ENCODE data around the gene TMEM165. TPM values are rescaled to one million over a fixed set of nuclear protein-coding genes. Genes with fewer than 3 reads are reported as not detected.

Gene TMEM165
- total and polyA plus RNA-seq, 2 donors from 2014 or later = 43.2 to 114 TPM

DNA sequence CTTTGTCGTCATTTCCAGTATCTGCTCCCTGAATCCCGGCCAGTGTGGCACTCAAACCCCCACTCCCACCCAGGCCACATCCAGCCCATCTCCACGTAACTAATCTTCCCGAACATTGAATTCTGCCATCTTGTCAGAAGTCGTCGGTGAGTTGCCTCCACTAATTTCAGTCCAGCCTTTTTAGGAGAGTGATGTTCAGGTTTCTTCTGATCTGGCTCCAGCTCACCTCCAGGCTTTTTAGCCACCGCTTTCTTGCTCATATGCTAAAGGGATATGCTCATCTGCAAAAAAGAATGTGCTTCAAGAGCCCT lies 1.3 kb downstream of the TMEM165 start:
- intact Hi-C loops (cut with DNase I) = no loop called here
- FAIRE-seq = no peak

DNA sequence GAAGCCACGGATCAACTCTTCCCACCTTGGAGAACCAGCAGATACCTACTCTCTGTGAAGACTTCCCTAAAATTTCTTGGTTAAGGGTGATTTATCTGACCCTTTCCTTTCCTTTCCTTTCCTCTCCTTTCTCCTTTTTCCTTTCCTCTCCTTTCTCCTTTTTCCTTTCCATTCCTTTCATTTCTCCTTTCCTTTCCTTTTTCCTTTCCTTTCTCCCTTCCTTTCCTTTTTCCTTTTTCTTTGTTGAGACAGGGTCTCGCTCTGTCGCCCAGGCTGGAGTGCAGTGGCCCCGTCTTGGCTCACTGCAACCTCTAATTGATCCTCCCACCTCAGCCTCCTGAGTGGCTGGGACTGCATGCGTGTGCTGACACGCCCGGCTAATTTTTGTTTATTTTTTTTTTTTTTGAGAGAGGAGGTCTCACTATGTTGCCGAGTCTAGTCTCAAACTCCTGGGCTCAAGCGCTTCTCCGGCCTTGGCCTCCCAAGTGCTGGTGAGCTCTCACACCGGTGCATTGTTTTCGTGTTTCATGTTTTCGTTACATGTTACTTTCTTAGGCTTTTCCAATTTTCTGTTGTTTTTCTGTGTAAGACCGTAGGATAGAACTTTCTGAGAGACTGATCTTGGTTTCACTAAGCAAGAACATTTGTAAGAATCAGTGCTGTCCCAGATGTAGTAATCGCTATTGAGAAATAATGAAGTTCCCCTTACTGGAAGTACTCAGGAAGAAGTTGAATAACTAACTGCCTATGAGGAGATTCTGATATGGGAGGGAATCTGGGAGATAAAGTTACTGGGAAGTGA lies 2.0 kb downstream of the TMEM165 start:
- TF ChIP-seq, protein P1, sequence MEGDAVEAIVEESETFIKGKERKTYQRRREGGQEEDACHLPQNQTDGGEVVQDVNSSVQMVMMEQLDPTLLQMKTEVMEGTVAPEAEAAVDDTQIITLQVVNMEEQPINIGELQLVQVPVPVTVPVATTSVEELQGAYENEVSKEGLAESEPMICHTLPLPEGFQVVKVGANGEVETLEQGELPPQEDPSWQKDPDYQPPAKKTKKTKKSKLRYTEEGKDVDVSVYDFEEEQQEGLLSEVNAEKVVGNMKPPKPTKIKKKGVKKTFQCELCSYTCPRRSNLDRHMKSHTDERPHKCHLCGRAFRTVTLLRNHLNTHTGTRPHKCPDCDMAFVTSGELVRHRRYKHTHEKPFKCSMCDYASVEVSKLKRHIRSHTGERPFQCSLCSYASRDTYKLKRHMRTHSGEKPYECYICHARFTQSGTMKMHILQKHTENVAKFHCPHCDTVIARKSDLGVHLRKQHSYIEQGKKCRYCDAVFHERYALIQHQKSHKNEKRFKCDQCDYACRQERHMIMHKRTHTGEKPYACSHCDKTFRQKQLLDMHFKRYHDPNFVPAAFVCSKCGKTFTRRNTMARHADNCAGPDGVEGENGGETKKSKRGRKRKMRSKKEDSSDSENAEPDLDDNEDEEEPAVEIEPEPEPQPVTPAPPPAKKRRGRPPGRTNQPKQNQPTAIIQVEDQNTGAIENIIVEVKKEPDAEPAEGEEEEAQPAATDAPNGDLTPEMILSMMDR (IDR thresholded peaks at IDR 0.05; ENCODE audit: borderline replicate concordance, extremely low read depth, insufficient read depth) = no peak
- peaks cover 0 to 2% (median 0%) of the 10 kb centered on the region in 3 donors for H3K36me3 ChIP-seq (ENCODE audit: control insufficient read depth in 2 of 3, insufficient read depth in 3 of 3, low read length in 3 of 3)
- peaks cover 0 to 10% (median 10%) of the 10 kb centered on the region in 3 donors for H3K4me1 ChIP-seq (ENCODE audit: control insufficient read depth in 2 of 3, insufficient read depth in 2 of 3, low read depth in 1 of 3, low read length in 3 of 3)
- peak overlapping the region; percentile 7 to 97 (median 88) for H3K4me3 ChIP-seq (ENCODE audit: low read length in 3 of 3)
- H3K9ac ChIP-seq (ENCODE audit: low read length in 3 of 3) = peak overlapping the region in 2 of 3 donors; percentile 27 to 98
- DNase-seq = peak in 3 of 5 donors; percentile 14 to 37 (median 25)
- FAIRE-seq = no peak
- H3K27ac ChIP-seq (ENCODE audit: low read depth in 2 of 2, low read length in 2 of 2) = peak overlapping the region; percentile 95 to 96
- intact Hi-C loops (cut with DNase I) = no loop called here
- no peaks in the 10 kb centered on the region for H3K27me3 ChIP-seq (ENCODE audit: control insufficient read depth, insufficient read depth, low read length)
- H3K9me3 ChIP-seq (ENCODE audit: control insufficient read depth in 2 of 3, insufficient read depth in 1 of 3, low read length in 3 of 3) = no peaks in the 10 kb centered on the region

More for the DNA sequence above, 1.3 kb downstream of the TMEM165 start:
- Histone ChIP-seq H3K4me1 (ENCODE audit: control insufficient read depth in 2 of 3, insufficient read depth in 2 of 3, low read depth in 1 of 3, low read length in 3 of 3) (peaks cover 0 to 10% (median 10%) of the 10 kb centered on the region in 3 donors), H3K36me3 (ENCODE audit: control insufficient read depth in 2 of 3, insufficient read depth in 3 of 3, low read length in 3 of 3) (peaks cover 0 to 2% (median 0%) of the 10 kb centered on the region in 3 donors), H3K27me3 (ENCODE audit: control insufficient read depth, insufficient read depth, low read length) (no peaks in the 10 kb centered on the region), H3K4me3 (ENCODE audit: low read length in 3 of 3) (peak overlapping the region; percentile 83 to 97 (median 88)), H3K9me3 (ENCODE audit: control insufficient read depth in 2 of 3, insufficient read depth in 1 of 3, low read length in 3 of 3) (no peaks in the 10 kb centered on the region), H3K27ac (ENCODE audit: low read depth in 2 of 2, low read length in 2 of 2) (peak overlapping the region; percentile 95 to 96), H3K9ac (ENCODE audit: low read length in 3 of 3) (peak overlapping the region; percentile 68 to 98 (median 77))
- peak in 4 of 5 donors; percentile 12 to 56 (median 41) for DNase-seq
- TF ChIP-seq, protein P1 (IDR thresholded peaks at IDR 0.05; ENCODE audit: borderline replicate concordance, extremely low read depth, insufficient read depth) = no peak

DNA sequence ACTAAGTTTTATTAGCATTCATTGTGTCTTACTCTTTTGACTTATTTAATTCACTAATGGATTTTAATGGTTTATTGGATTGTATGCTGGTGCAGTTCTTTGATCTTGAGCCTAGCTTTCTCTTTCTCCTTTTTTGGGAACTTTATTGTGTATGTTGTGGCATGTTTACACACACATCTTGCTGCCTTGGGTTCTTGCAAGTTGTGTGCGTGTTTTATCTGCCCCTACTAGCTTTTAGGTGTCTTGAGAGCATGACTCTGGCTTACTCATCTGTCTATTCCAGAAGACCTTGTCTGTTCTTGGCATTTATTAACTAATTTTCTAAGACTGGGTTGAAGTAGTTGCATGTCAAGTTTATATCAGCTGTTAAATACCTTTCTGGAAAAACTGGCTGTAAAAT lies 2.7 kb downstream of the TMEM165 start:
- H3K4me1 ChIP-seq (ENCODE audit: control insufficient read depth in 2 of 3, insufficient read depth in 2 of 3, low read depth in 1 of 3, low read length in 3 of 3) = peaks cover 0 to 10% (median 10%) of the 10 kb centered on the region in 3 donors
- intact Hi-C loops (cut with DNase I) = no loop called here

More for the DNA sequence above, 2.7 kb downstream of the TMEM165 start:
- DNase-seq = peak in 1 of 5 donors; percentile 10
- FAIRE-seq = no peak
- Histone ChIP-seq H3K27ac (ENCODE audit: low read depth in 2 of 2, low read length in 2 of 2) (peak overlapping the region in 1 of 2 donors; percentile 95), H3K27me3 (ENCODE audit: control insufficient read depth, insufficient read depth, low read length) (no peaks in the 10 kb centered on the region), H3K9me3 (ENCODE audit: control insufficient read depth in 2 of 3, insufficient read depth in 1 of 3, low read length in 3 of 3) (no peaks in the 10 kb centered on the region), H3K4me3 (ENCODE audit: low read length in 3 of 3) (peak overlapping the region in 2 of 3 donors; percentile 88 to 97), H3K9ac (ENCODE audit: low read length in 3 of 3) (peak overlapping the region in 1 of 3 donors; percentile 24), H3K36me3 (ENCODE audit: control insufficient read depth in 2 of 3, insufficient read depth in 3 of 3, low read length in 3 of 3) (peaks cover 0 to 2% (median 0%) of the 10 kb centered on the region in 3 donors)
- TF ChIP-seq, protein P1 (IDR thresholded peaks at IDR 0.05; ENCODE audit: borderline replicate concordance, extremely low read depth, insufficient read depth) = no peak
